ENCODE measurements around the gene PCA3. TPM values are rescaled to one million over a fixed set of nuclear protein-coding genes. Genes with fewer than 3 reads are reported as not detected.

Gene PCA3
- total and polyA plus RNA-seq, 10 of the 15 experiments (the other 5 are each of a cell fraction or from before 2014, with no cell fraction given), result 0.05 TPM; not detected in 9

DNA sequence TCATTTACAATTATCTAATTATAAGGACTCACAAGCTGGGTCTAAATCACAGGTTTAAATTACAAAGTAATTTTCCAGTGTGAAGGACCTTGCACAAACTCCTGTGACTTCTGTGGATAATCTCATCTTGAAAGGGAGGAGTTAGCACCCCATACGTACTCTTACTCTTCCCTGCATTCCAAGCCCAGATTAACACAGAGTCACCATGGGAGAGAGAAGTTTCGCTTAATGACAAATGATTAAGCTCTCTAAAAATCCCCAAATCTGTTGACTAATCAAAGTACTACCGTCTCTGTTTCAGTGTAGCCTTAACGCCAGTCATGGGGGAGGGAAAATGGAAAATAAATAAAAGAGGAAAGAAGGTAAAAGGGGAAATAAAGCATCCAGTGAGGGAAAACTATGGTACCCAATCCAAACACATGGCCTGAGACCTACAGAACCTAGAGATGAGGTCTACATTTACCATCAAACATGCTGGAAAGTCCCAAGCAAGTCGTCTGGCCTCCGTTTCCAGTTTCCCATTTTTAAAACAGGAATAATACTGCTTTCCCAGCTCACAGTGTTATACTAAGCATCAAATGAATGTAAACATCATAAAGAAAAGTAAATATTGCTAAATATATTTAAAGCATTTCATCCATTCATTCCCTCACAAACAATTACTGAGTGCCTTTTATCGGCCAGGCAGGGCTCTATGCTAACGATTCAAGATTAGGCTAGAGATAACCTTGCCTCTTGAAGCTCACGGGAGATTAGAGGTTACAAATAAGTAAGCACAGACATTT is 63.2 kb downstream of the PCA3 start:
- H4K20me1 ChIP-seq (ENCODE audit: control insufficient read depth, insufficient read depth), result no peaks in the 10 kb centered on the region
- H3K27ac ChIP-seq (ENCODE audit: control insufficient read depth, insufficient read depth), result no peak overlapping the region
- intact Hi-C loops (cut with micrococcal nuclease; ENCODE audit: unreplicated experiment), result no loop called here
- FAIRE-seq (no peak), ATAC-seq (no peak), DNase-seq (ENCODE audit: low read depth, low spot score) (no peak)
- ChIA-PET CTCF (no interaction called here), RAD21 (ENCODE audit: unreplicated experiment) (no interaction called here), POLR2A (no interaction called here), SMC1A (ENCODE audit: uncharacterized antibody, unreplicated experiment) (interaction anchor here (0.8 kb wide), 1 partner anchor 170 kb away, joined by 3 read pairs; no protein-coding TSS in a partner anchor)
- H3K9ac ChIP-seq (ENCODE audit: control insufficient read depth, insufficient read depth, low read length), result no peak overlapping the region
- H3K9me3 ChIP-seq (replicated peaks; ENCODE audit: control insufficient read depth, insufficient read depth, low read length), result no peaks in the 10 kb centered on the region
- H3K4me3 ChIP-seq, result no peak overlapping the region
- 0 out of 4 replicates have a peak, but pooled peaks cover 0 to 3% of the 10 kb centered on the region in 2 experiments for H3K27me3 ChIP-seq (replicated peaks in 1 of 2; ENCODE audit: control insufficient read depth in 2 of 2, insufficient read depth in 2 of 2, low read length in 1 of 2)
- H3K4me2 ChIP-seq (ENCODE audit: control insufficient read depth, insufficient read depth), result no peak overlapping the region
- no peaks in the 10 kb centered on the region for H3K4me1 ChIP-seq (ENCODE audit: control insufficient read depth, insufficient read depth, low read length)
- TF ChIP-seq KAT2A (conservative IDR thresholded peaks at IDR 0.05; ENCODE audit: control insufficient read depth, low read depth, low read length), result no peak
- no peak for TF ChIP-seq SRF (IDR thresholded peaks at IDR 0.05; ENCODE audit: low read depth in 2 of 2, low read length in 2 of 2)
- no peak for TF ChIP-seq LARP7 (IDR thresholded peaks at IDR 0.05)
- TF ChIP-seq, protein P1, sequence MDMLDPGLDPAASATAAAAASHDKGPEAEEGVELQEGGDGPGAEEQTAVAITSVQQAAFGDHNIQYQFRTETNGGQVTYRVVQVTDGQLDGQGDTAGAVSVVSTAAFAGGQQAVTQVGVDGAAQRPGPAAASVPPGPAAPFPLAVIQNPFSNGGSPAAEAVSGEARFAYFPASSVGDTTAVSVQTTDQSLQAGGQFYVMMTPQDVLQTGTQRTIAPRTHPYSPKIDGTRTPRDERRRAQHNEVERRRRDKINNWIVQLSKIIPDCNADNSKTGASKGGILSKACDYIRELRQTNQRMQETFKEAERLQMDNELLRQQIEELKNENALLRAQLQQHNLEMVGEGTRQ (IDR thresholded peaks at IDR 0.05; ENCODE audit: borderline replicate concordance, low read depth, low read length), result no peak
- no peak for TF ChIP-seq YY1 (IDR thresholded peaks at IDR 0.05; ENCODE audit: low read depth, low read length)
- TF ChIP-seq, protein P2, sequence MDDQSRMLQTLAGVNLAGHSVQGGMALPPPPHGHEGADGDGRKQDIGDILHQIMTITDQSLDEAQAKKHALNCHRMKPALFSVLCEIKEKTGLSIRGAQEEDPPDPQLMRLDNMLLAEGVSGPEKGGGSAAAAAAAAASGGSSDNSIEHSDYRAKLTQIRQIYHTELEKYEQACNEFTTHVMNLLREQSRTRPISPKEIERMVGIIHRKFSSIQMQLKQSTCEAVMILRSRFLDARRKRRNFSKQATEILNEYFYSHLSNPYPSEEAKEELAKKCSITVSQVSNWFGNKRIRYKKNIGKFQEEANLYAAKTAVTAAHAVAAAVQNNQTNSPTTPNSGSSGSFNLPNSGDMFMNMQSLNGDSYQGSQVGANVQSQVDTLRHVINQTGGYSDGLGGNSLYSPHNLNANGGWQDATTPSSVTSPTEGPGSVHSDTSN (IDR thresholded peaks at IDR 0.05; ENCODE audit: insufficient replicate concordance, low read depth, low read length), result no peak
- TF ChIP-seq TCF3 (IDR thresholded peaks at IDR 0.05; ENCODE audit: borderline replicate concordance, insufficient read depth, low read depth, low read length), result no peak
- TF ChIP-seq, protein P3, sequence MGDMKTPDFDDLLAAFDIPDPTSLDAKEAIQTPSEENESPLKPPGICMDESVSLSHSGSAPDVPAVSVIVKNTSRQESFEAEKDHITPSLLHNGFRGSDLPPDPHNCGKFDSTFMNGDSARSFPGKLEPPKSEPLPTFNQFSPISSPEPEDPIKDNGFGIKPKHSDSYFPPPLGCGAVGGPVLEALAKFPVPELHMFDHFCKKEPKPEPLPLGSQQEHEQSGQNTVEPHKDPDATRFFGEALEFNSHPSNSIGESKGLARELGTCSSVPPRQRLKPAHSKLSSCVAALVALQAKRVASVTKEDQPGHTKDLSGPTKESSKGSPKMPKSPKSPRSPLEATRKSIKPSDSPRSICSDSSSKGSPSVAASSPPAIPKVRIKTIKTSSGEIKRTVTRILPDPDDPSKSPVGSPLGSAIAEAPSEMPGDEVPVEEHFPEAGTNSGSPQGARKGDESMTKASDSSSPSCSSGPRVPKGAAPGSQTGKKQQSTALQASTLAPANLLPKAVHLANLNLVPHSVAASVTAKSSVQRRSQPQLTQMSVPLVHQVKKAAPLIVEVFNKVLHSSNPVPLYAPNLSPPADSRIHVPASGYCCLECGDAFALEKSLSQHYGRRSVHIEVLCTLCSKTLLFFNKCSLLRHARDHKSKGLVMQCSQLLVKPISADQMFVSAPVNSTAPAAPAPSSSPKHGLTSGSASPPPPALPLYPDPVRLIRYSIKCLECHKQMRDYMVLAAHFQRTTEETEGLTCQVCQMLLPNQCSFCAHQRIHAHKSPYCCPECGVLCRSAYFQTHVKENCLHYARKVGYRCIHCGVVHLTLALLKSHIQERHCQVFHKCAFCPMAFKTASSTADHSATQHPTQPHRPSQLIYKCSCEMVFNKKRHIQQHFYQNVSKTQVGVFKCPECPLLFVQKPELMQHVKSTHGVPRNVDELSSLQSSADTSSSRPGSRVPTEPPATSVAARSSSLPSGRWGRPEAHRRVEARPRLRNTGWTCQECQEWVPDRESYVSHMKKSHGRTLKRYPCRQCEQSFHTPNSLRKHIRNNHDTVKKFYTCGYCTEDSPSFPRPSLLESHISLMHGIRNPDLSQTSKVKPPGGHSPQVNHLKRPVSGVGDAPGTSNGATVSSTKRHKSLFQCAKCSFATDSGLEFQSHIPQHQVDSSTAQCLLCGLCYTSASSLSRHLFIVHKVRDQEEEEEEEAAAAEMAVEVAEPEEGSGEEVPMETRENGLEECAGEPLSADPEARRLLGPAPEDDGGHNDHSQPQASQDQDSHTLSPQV (IDR thresholded peaks at IDR 0.05), result no peak
- no peak for TF ChIP-seq KDM1A (IDR thresholded peaks at IDR 0.05; ENCODE audit: borderline replicate concordance)
- TF ChIP-seq STAT3 (IDR thresholded peaks at IDR 0.05; ENCODE audit: low read depth, low read length), result no peak
- TF ChIP-seq PAX5 (IDR thresholded peaks at IDR 0.05; ENCODE audit: borderline replicate concordance, low read depth, low read length), result no peak
- no peak for TF ChIP-seq ESRRA (IDR thresholded peaks at IDR 0.05; ENCODE audit: low read length)
- TF ChIP-seq POLR2AphosphoS2 (IDR thresholded peaks at IDR 0.05; ENCODE audit: low read depth, low read length), result no peak
- TF ChIP-seq, protein P4, sequence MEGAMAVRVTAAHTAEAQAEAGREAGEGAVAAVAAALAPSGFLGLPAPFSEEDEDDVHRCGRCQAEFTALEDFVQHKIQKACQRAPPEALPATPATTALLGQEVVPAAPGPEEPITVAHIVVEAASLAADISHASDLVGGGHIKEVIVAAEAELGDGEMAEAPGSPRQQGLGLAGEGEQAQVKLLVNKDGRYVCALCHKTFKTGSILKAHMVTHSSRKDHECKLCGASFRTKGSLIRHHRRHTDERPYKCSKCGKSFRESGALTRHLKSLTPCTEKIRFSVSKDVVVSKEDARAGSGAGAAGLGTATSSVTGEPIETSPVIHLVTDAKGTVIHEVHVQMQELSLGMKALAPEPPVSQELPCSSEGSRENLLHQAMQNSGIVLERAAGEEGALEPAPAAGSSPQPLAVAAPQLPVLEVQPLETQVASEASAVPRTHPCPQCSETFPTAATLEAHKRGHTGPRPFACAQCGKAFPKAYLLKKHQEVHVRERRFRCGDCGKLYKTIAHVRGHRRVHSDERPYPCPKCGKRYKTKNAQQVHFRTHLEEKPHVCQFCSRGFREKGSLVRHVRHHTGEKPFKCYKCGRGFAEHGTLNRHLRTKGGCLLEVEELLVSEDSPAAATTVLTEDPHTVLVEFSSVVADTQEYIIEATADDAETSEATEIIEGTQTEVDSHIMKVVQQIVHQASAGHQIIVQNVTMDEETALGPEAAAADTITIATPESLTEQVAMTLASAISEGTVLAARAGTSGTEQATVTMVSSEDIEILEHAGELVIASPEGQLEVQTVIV (IDR thresholded peaks at IDR 0.05; ENCODE audit: borderline replicate concordance, partially characterized antibody), result no peak
- no peak for TF ChIP-seq PML (IDR thresholded peaks at IDR 0.05; ENCODE audit: low read length)
- BruUV-seq (replicated peaks), result no TSS peak
- H3K79me2 ChIP-seq (ENCODE audit: control insufficient read depth, insufficient read depth, low read length), result no peaks in the 10 kb centered on the region
- in situ Hi-C loops (cut with MboI), result no loop called here
- WGBS (ENCODE audit: insufficient coverage, insufficient replicate concordance, low lambda C conversion rate, missing lambda C conversion rate), result 30% methylated on average over 9 of the region's 9 CpGs
- no peak overlapping the region for H2AFZ ChIP-seq (ENCODE audit: control insufficient read depth, low read depth, low read length)
- no peaks in the 10 kb centered on the region for H3K36me3 ChIP-seq (ENCODE audit: control insufficient read depth in 2 of 2, insufficient read depth in 2 of 2, low read length in 1 of 2)

Data from GM12878 (cell line).